Measurements from ENCODE around the gene TRIM71.

The TRIM71 gene

GRCh38 chr3:32837789-32838188, 20.0 kb downstream of the TRIM71 start:
- no peak overlapping the region for H3K4me3 ChIP-seq (ENCODE audit: control insufficient read depth, low read depth, low read length)
- no peak for TF ChIP-seq CTCF (IDR thresholded peaks at IDR 0.05; ENCODE audit: control insufficient read depth, insufficient read depth, low read depth, low read length, missing control alignments)
- no peak for DNase-seq (ENCODE audit: low read depth)

GRCh38 chr3:32839714-32840085, 21.9 kb downstream of the TRIM71 start:
- DNase-seq (ENCODE audit: low read depth) = no peak
- no peak overlapping the region for H3K4me3 ChIP-seq (ENCODE audit: control insufficient read depth, low read depth, low read length)
- no peak for TF ChIP-seq CTCF (IDR thresholded peaks at IDR 0.05; ENCODE audit: control insufficient read depth, insufficient read depth, low read depth, low read length, missing control alignments)

GRCh38 chr3:32840086-32840841, 22.5 kb downstream of the TRIM71 start:
- TF ChIP-seq CTCF (IDR thresholded peaks at IDR 0.05; ENCODE audit: control insufficient read depth, insufficient read depth, low read depth, low read length, missing control alignments) = no peak
- no peak for DNase-seq (ENCODE audit: low read depth)
- no peak overlapping the region for H3K4me3 ChIP-seq (ENCODE audit: control insufficient read depth, low read depth, low read length)

GRCh38 chr3:32841341-32841740, 23.5 kb downstream of the TRIM71 start:
- no peak for DNase-seq (ENCODE audit: low read depth)
- no peak for TF ChIP-seq CTCF (IDR thresholded peaks at IDR 0.05; ENCODE audit: control insufficient read depth, insufficient read depth, low read depth, low read length, missing control alignments)
- H3K4me3 ChIP-seq (ENCODE audit: control insufficient read depth, low read depth, low read length) = no peak overlapping the region

- TF ChIP-seq CTCF (IDR thresholded peaks at IDR 0.05; ENCODE audit: control insufficient read depth, insufficient read depth, low read depth, low read length, missing control alignments) = no peak
- DNase-seq (ENCODE audit: low read depth) = no peak
- no peak overlapping the region for H3K4me3 ChIP-seq (ENCODE audit: control insufficient read depth, low read depth, low read length)
These were observed 24.2 kb downstream of the TRIM71 start for GRCh38 chr3:32841867-32842470.

- TF ChIP-seq CTCF (IDR thresholded peaks at IDR 0.05; ENCODE audit: control insufficient read depth, insufficient read depth, low read depth, low read length, missing control alignments) = no peak
- H3K4me3 ChIP-seq (ENCODE audit: control insufficient read depth, low read depth, low read length) = no peak overlapping the region
- DNase-seq (ENCODE audit: low read depth) = no peak
These were observed 24.7 kb downstream of the TRIM71 start for GRCh38 chr3:32842531-32842931.

All from AG09309 (cell line).